PC-3 (cell line): ENCODE results near the gene NUFIP2. TPM values are rescaled to one million over a fixed set of nuclear protein-coding genes. Genes with fewer than 3 reads are reported as not detected.

Experiments
- ATAC-seq: fragments of 200-7000 bp; cut with Tn5 transposase; 2 replicates; pipeline ENCODE4 v1.9.1; 2020; ENCODE audit warnings: mild to moderate bottlenecking, moderate library complexity
- BruUV-seq: library from RNA; stranded (reverse); fragments of 400-500 nt; replicated peaks from 2 replicates; lab custom pipeline; 2021; lab: Mats Ljungman, UMichigan
- CTCF ChIA-PET: fragments of 300-600 bp; sonication (Branson Sonifier 250); formaldehyde crosslinking; loops from one replicate; lab custom pipeline; 2022; ENCODE audit warnings: antibody characterized with exemption; lab: Charles Lee
- POLR2A ChIA-PET: fragments of 300-600 bp; sonication (Branson Sonifier 250); formaldehyde crosslinking; loops from one replicate; lab custom pipeline; 2022; ENCODE audit warnings: antibody characterized with exemption; ENCODE audit not compliant: unreplicated experiment; lab: Charles Lee
- DNase-seq: peaks from one replicate; pipeline ENCODE4 v3.0.0-alpha.2; 2015
- H2AFZ ChIP-seq: fragments of 300-600 bp; sonication (generic); 2 replicates; pipeline ENCODE4 v1.6.0; 2016; ENCODE audit warnings: antibody characterized with exemption, low read length
- H3F3A ChIP-seq: fragments of 300-600 bp; sonication (generic); one replicate; pipeline ENCODE4 v1.6.0; 2017; ENCODE audit warnings: antibody characterized with exemption, low read length, control low read depth, mild to moderate bottlenecking; ENCODE audit not compliant: unreplicated experiment
- H3K27ac ChIP-seq: fragments of 300-600 bp; sonication (generic); 2 replicates; pipeline ENCODE4 v1.5.1; 2016; ENCODE audit warnings: mild to moderate bottlenecking, low read length
- H3K27me3 ChIP-seq: fragments of 300-600 bp; sonication (generic); 2 replicates; pipeline ENCODE4 v1.6.1; 2016; ENCODE audit warnings: low read length, mixed read lengths
- H3K36me3 ChIP-seq: fragments of 300-600 bp; sonication (generic); 2 replicates; pipeline ENCODE4 v1.6.1; 2016; ENCODE audit warnings: low read depth, mixed run types, low read length, mixed read lengths
- H3K4me1 ChIP-seq: fragments of 300-600 bp; sonication (generic); 2 replicates; pipeline ENCODE4 v1.5.1; 2016; ENCODE audit warnings: low read length; ENCODE audit not compliant: insufficient read depth
- H3K4me2 ChIP-seq: fragments of 300-600 bp; sonication (generic); 2 replicates; pipeline ENCODE4 v1.6.0; 2016; ENCODE audit warnings: low read length
- H3K4me3 ChIP-seq: fragments of 300-600 bp; sonication (generic); 2 replicates; pipeline ENCODE4 v1.5.1; 2016; ENCODE audit warnings: mild to moderate bottlenecking, low read length, mixed read lengths
- H3K79me2 ChIP-seq: fragments of 300-600 bp; sonication (generic); 2 replicates; pipeline ENCODE4 v1.6.1; 2017; ENCODE audit warnings: low read length, mixed read lengths
- H3K9ac ChIP-seq: fragments of 300-600 bp; sonication (generic); 2 replicates; pipeline ENCODE4 v1.6.0; 2016; ENCODE audit warnings: mild to moderate bottlenecking, low read length
- H3K9me2 ChIP-seq: fragments of 300-600 bp; sonication (generic); replicated peaks from 2 replicates; pipeline ENCODE4 v1.6.1; 2016; ENCODE audit warnings: mixed run types, low read length, mixed read lengths
- H3K9me3 ChIP-seq: fragments of 300-600 bp; sonication (generic); 2 replicates; pipeline ENCODE4 v1.6.1; 2016; ENCODE audit warnings: low read length, mixed read lengths
- H4K20me1 ChIP-seq: fragments of 300-600 bp; sonication (generic); 2 replicates; pipeline ENCODE4 v1.6.1; 2016; ENCODE audit warnings: low read length, mixed read lengths
- CTCF ChIP-seq: fragments of 300-600 bp; sonication (generic); conservative IDR thresholded peaks from 2 replicates; pipeline ENCODE4 v1.5.1; 2017; ENCODE audit warnings: antibody characterized with exemption, low read depth, mild to moderate bottlenecking, low read length
- EZH2 ChIP-seq: fragments of 300-600 bp; sonication (generic); IDR thresholded peaks from one replicate; pipeline ENCODE4 v1.6.1; 2017; ENCODE audit warnings: antibody characterized with exemption, mild to moderate bottlenecking, low read length; ENCODE audit not compliant: unreplicated experiment
- EZH2phosphoT487 ChIP-seq: fragments of 300-600 bp; sonication (generic); IDR thresholded peaks from 2 replicates; pipeline ENCODE4 v1.6.1; 2018; ENCODE audit warnings: mild to moderate bottlenecking, antibody characterized with exemption, low read length, borderline replicate concordance
- intact Hi-C: fragments of 100-400 bp; cut with micrococcal nuclease; formaldehyde crosslinking; loops from 2 replicates; pipeline ENCODE4 v1.9.0; 2023
- total RNA-seq: library from RNA; depleted of rRNA; stranded (reverse); fragments of >200 nt; gene quantifications from 2 replicates; pipeline ENCODE4 v1.2.3, GENCODE V29; 2014

Gene NUFIP2
- total RNA-seq, 1 experiment from 2014 or later = 16.1 TPM

GRCh38 chr17:29215717-29216116 lies 78.2 kb downstream of the NUFIP2 start:
- Histone ChIP-seq H3K27ac (no peak overlapping the region), H2AFZ (no peak overlapping the region), H3K27me3 (no peaks in the 10 kb centered on the region), H4K20me1 (no peaks in the 10 kb centered on the region), H3F3A (no peaks in the 10 kb centered on the region), H3K4me3 (no peak overlapping the region), H3K9me3 (no peaks in the 10 kb centered on the region), H3K9me2 (no peaks in the 10 kb centered on the region), H3K36me3 (no peaks in the 10 kb centered on the region), H3K79me2 (no peaks in the 10 kb centered on the region), H3K4me2 (no peak overlapping the region), H3K9ac (no peak overlapping the region), H3K4me1 (no peaks in the 10 kb centered on the region)
- DNase-seq (peak; percentile 27), ATAC-seq (no peak)
- no TSS peak for BruUV-seq
- ChIA-PET CTCF (no interaction called here), POLR2A (interaction anchor here (0.6 kb wide), 1 partner anchor 38 kb away, joined by 5 read pairs; no protein-coding TSS in a partner anchor)
- intact Hi-C loops = loop anchor here (5.0 kb wide), 1 partner anchor 33 kb away; the partner anchor contains the start of gene MYO18A
- TF ChIP-seq EZH2 (no peak), EZH2phosphoT487 (no peak), CTCF (no peak)

- BruUV-seq = no TSS peak
- Histone ChIP-seq H3K79me2 (no peaks in the 10 kb centered on the region), H2AFZ (no peak overlapping the region), H3K36me3 (no peaks in the 10 kb centered on the region), H3K27ac (no peak overlapping the region), H3K4me1 (no peaks in the 10 kb centered on the region), H3K9me2 (no peaks in the 10 kb centered on the region), H3K4me2 (no peak overlapping the region), H3K27me3 (no peaks in the 10 kb centered on the region), H3K9me3 (no peaks in the 10 kb centered on the region), H3F3A (no peaks in the 10 kb centered on the region), H3K4me3 (no peak overlapping the region), H4K20me1 (no peaks in the 10 kb centered on the region), H3K9ac (no peak overlapping the region)
- intact Hi-C loops = loop anchor here (5.0 kb wide), 1 partner anchor 33 kb away; the partner anchor contains the start of gene MYO18A
- ChIA-PET POLR2A (no interaction called here), CTCF (no interaction called here)
- DNase-seq (no peak), ATAC-seq (no peak)
- TF ChIP-seq CTCF = no peak
- TF ChIP-seq EZH2 = no peak
- TF ChIP-seq EZH2phosphoT487 = no peak
Observed at GRCh38 chr17:29215174-29215573, 78.8 kb downstream of the NUFIP2 start.

GRCh38 chr17:29214215-29215146 lies 79.5 kb downstream of the NUFIP2 start:
- intact Hi-C loops = loop anchor here (5.0 kb wide), 1 partner anchor 32 kb away; the partner anchor contains the start of gene MYO18A
- no peak for TF ChIP-seq EZH2phosphoT487
- no peak for TF ChIP-seq CTCF
- no peak for TF ChIP-seq EZH2
- H3K9me2 ChIP-seq = no peaks in the 10 kb centered on the region

More at GRCh38 chr17:29214215-29215146, 79.5 kb downstream of the NUFIP2 start:
- no peak overlapping the region for H2AFZ ChIP-seq
- no peaks in the 10 kb centered on the region for H3K4me1 ChIP-seq
- ChIA-PET POLR2A (no interaction called here), CTCF (no interaction called here)
- H3K36me3 ChIP-seq = no peaks in the 10 kb centered on the region
- H3K27ac ChIP-seq = no peak overlapping the region
- no TSS peak for BruUV-seq
- H4K20me1 ChIP-seq = no peaks in the 10 kb centered on the region
- ATAC-seq = no peak
- H3K79me2 ChIP-seq = no peaks in the 10 kb centered on the region
- no peak overlapping the region for H3K4me2 ChIP-seq
- H3K9ac ChIP-seq = no peak overlapping the region
- H3F3A ChIP-seq = no peaks in the 10 kb centered on the region
- no peaks in the 10 kb centered on the region for H3K27me3 ChIP-seq
- H3K9me3 ChIP-seq = no peaks in the 10 kb centered on the region
- no peak for DNase-seq
- H3K4me3 ChIP-seq = no peak overlapping the region
